HepG2 (cell line): ENCODE results near the gene IFNAR2. TPM values are rescaled to one million over a fixed set of nuclear protein-coding genes. Genes with fewer than 3 reads are reported as not detected.
A peak's percentile ranks its signal among the peaks of the same experiment; 100 is the strongest.

Experiments
- ATAC-seq: fragments of 200-7000 bp; cut with Tn5 transposase; 3 replicates; pipeline ENCODE4 v1.9.1; 2020; ENCODE audit warnings: mild to moderate bottlenecking, moderate library complexity
- BruUV-seq: library from RNA; stranded (reverse); fragments of 400-500 nt; replicated peaks from 2 replicates; lab custom pipeline; 2021; lab: Mats Ljungman, UMichigan
- CTCF ChIA-PET: fragments of 300-600 bp; formaldehyde crosslinking; extraction: SDS; loops from one replicate; lab custom pipeline; 2021; ENCODE audit warnings: low total read pairs, inconsistent platforms, low intra/inter-chr PET ratio; lab: Yijun Ruan, JAX
- POLR2A ChIA-PET: fragments of 350-600 bp; sonication (Branson Sonifier 250); formaldehyde crosslinking; loops from one replicate; lab custom pipeline; 2020; ENCODE audit warnings: antibody characterized with exemption, inconsistent platforms; lab: Yijun Ruan, JAX
- DNase-seq: peaks from one replicate; pipeline ENCODE4 v3.0.0-alpha.2; 2015; ENCODE audit warnings: low spot score
- FAIRE-seq: peaks from 3 replicates; lab custom pipeline; 2011; peaks lifted over from hg19 to GRCh38; lab: Jason Lieb, UNC
- H2AFZ ChIP-seq: one replicate; pipeline ENCODE4 v1.6.1; 2011; ENCODE audit warnings: low read length, inconsistent platforms
- H3K27ac ChIP-seq: fragments of 300-600 bp; 3 replicates; pipeline ENCODE4 v1.8.0; 2011; ENCODE audit warnings: mixed run types, mild to moderate bottlenecking, mixed read lengths, low read length, inconsistent platforms; ENCODE audit not compliant: insufficient read depth; ENCODE audit errors: extremely low read length
- H3K27me3 ChIP-seq, 2 experiments: fragments of 200-600 bp in 1 of 2; 2 replicates in 1 of 2; 3 replicates in 1 of 2; pipeline versions ENCODE4 v1.6.0 to v1.8.0; 2011; ENCODE audit warnings: low read length in 2 of 2, mild to moderate bottlenecking in 2 of 2, moderate library complexity in 2 of 2, inconsistent platforms in 1 of 2; ENCODE audit not compliant: insufficient read depth in 2 of 2, control insufficient read depth in 1 of 2
- H3K36me3 ChIP-seq, 2 experiments: fragments of 200-600 bp in 1 of 2; replicated peaks in 1 of 2; 2 replicates in 1 of 2; 3 replicates in 1 of 2; pipeline versions ENCODE4 v1.5.1 to v1.8.0; 2011; ENCODE audit warnings: low read length in 2 of 2, inconsistent platforms in 1 of 2; ENCODE audit not compliant: insufficient read depth in 2 of 2, control insufficient read depth in 1 of 2
- H3K4me1 ChIP-seq: 2 replicates; pipeline ENCODE4 v1.5.1; 2012; ENCODE audit warnings: low read length, inconsistent platforms; ENCODE audit not compliant: insufficient read depth
- H3K4me2 ChIP-seq: 2 replicates; pipeline ENCODE4 v1.6.0; 2011; ENCODE audit warnings: low read depth, low read length, inconsistent platforms
- H3K4me3 ChIP-seq, 3 experiments: fragments of 200-600 bp in 1 of 3; sonication (generic), shearing (Covaris generic) in 1 of 3; replicated peaks in 1 of 3; 2 replicates each; pipeline ENCODE4 v1.5.1; 2011 to 2016; ENCODE audit warnings: low read length in 3 of 3, inconsistent platforms in 2 of 3, low read depth in 2 of 3, mild to moderate bottlenecking in 2 of 3, control low read depth in 1 of 3, mixed read lengths in 1 of 3; ENCODE audit not compliant: insufficient read depth in 1 of 3
- H3K79me2 ChIP-seq: one replicate; pipeline ENCODE4 v1.6.1; 2011; ENCODE audit warnings: low read length, inconsistent platforms; ENCODE audit not compliant: insufficient read depth
- H3K9ac ChIP-seq: 2 replicates; pipeline ENCODE4 v1.6.0; 2011; ENCODE audit warnings: mild to moderate bottlenecking, low read depth, low read length, inconsistent platforms; ENCODE audit not compliant: insufficient read depth
- H3K9me3 ChIP-seq: 2 replicates; pipeline ENCODE4 v1.5.1; 2012; ENCODE audit warnings: mild to moderate bottlenecking, low read length
- H4K20me1 ChIP-seq: 2 replicates; pipeline ENCODE4 v1.6.0; 2011; ENCODE audit warnings: inconsistent platforms, mild to moderate bottlenecking, low read length, moderate library complexity; ENCODE audit not compliant: insufficient read depth
- DR1 ChIP-seq: sonication (generic); formaldehyde crosslinking; IDR thresholded peaks from 2 replicates; pipeline ENCODE4 v1.8.0; 2021; ENCODE audit warnings: mild to moderate bottlenecking, missing genetic modification reagents, inconsistent platforms
- HNRNPUL1 ChIP-seq: fragments of 200-400 bp; formaldehyde crosslinking; IDR thresholded peaks from 2 replicates; pipeline ENCODE4 v1.6.1; 2017; ENCODE audit warnings: low read depth, mild to moderate bottlenecking, low read length, moderate library complexity
- JUNB ChIP-seq: sonication (generic); formaldehyde crosslinking; IDR thresholded peaks from 2 replicates; pipeline ENCODE4 v1.8.0; 2022; ENCODE audit warnings: missing genetic modification reagents, mild to moderate bottlenecking, borderline replicate concordance
- MXD3 ChIP-seq: IDR thresholded peaks from 2 replicates; pipeline ENCODE4 v1.6.1; 2016; ENCODE audit warnings: mild to moderate bottlenecking, missing biosample characterization, missing genetic modification reagents
- NAIF1 ChIP-seq: sonication (generic); formaldehyde crosslinking; IDR thresholded peaks from 2 replicates; pipeline ENCODE4 v1.5.0; 2020; ENCODE audit warnings: mild to moderate bottlenecking, missing genetic modification reagents, borderline replicate concordance
- NCOA1 ChIP-seq: sonication (generic); formaldehyde crosslinking; IDR thresholded peaks from 2 replicates; pipeline ENCODE4 v1.9.0; 2021; ENCODE audit warnings: missing genetic modification reagents
- TAF15 ChIP-seq: fragments of 200-400 bp; formaldehyde crosslinking; IDR thresholded peaks from one replicate; pipeline ENCODE4 v1.6.1; 2018; ENCODE audit warnings: mild to moderate bottlenecking, low read depth, low read length; ENCODE audit not compliant: poor library complexity, severe bottlenecking
- ZFP90 ChIP-seq: sonication (generic); formaldehyde crosslinking; IDR thresholded peaks from 2 replicates; pipeline ENCODE4 v1.8.0; 2022; ENCODE audit warnings: missing genetic modification reagents, mild to moderate bottlenecking, inconsistent platforms, borderline replicate concordance
- ZNF136 ChIP-seq: sonication (generic); formaldehyde crosslinking; IDR thresholded peaks from 2 replicates; pipeline ENCODE4 v1.8.1; 2022; ENCODE audit warnings: low read depth, mild to moderate bottlenecking, moderate library complexity, missing genetic modification reagents
- ZNF224 ChIP-seq: sonication (generic); formaldehyde crosslinking; IDR thresholded peaks from 2 replicates; pipeline ENCODE4 v1.5.0; 2020; ENCODE audit warnings: mild to moderate bottlenecking, missing genetic modification reagents
- ZNF550 ChIP-seq: sonication (generic); formaldehyde crosslinking; IDR thresholded peaks from 2 replicates; pipeline ENCODE4 v1.4.0; 2020; ENCODE audit warnings: mild to moderate bottlenecking, missing genetic modification reagents, borderline replicate concordance
- ZNF577 ChIP-seq: sonication (generic); formaldehyde crosslinking; IDR thresholded peaks from 2 replicates; pipeline ENCODE4 v1.4.0; 2020; ENCODE audit warnings: mild to moderate bottlenecking, low read depth, missing genetic modification reagents, borderline replicate concordance
- ZNF720 ChIP-seq: sonication (generic); formaldehyde crosslinking; IDR thresholded peaks from 2 replicates; pipeline ENCODE4 v1.4.0; 2020; ENCODE audit warnings: missing genetic modification reagents
- ZNF790 ChIP-seq: sonication (generic); formaldehyde crosslinking; IDR thresholded peaks from 2 replicates; pipeline ENCODE4 v1.8.0; 2022; ENCODE audit warnings: missing genetic modification reagents, mild to moderate bottlenecking, borderline replicate concordance
- WGBS: methylation state at CpG from one replicate; pipeline ENCODE4 v1.1.6; 2017; ENCODE audit warnings: low lambda C conversion rate; 5-methylcytosine and 5-hydroxymethylcytosine counted together
- in situ Hi-C: cut with HindIII; loops from 2 replicates; pipeline ENCODE4 v1.10.0; 2017; ENCODE audit warnings: low pct_unique_long_range_greater_than_20kb; ENCODE audit not compliant: extremely low pct_ligation_motif_present
- intact Hi-C: fragments of 100-400 bp; cut with micrococcal nuclease; formaldehyde crosslinking; loops from one replicate; pipeline ENCODE4 v1.10.0; 2022; ENCODE audit not compliant: unreplicated experiment
- polyA plus RNA-seq, 8 experiments: library from polyadenylated mRNA; depleted of rRNA in 3 of 8; stranded (reverse) in 7 of 8; unstranded in 1 of 8; fragments of >200 nt; fragmentation: Illumina TruSeq in 4 of 8; extraction: Trizol in 4 of 8; gene quantifications; 2 replicates each; pipeline versions ENCODE4 v1.2.1 to v1.2.3, GENCODE V29; 2011 to 2016; ENCODE audit warnings: low read depth in 4 of 8, missing spikeins in 1 of 8, mixed read lengths in 1 of 8; ENCODE audit not compliant: insufficient read depth in 1 of 8
- total RNA-seq, 5 experiments: library from RNA; depleted of rRNA; stranded (reverse); fragments of >200 nt; fragmentation: Illumina TruSeq; extraction: Trizol; gene quantifications; 2 replicates each; pipeline ENCODE4 v1.2.3, GENCODE V29; 2016; ENCODE audit warnings: low read depth in 1 of 5
- TF ChIP-seq, protein P1 (sequence below): sonication (generic); formaldehyde crosslinking; conservative IDR thresholded peaks from 2 replicates; pipeline ENCODE4 v1.4.0; 2020; ENCODE audit warnings: mild to moderate bottlenecking, missing genetic modification reagents, moderate library complexity
- TF ChIP-seq, protein P2 (sequence below): sonication (generic); formaldehyde crosslinking; IDR thresholded peaks from 2 replicates; pipeline ENCODE4 v1.5.1; 2020; ENCODE audit warnings: missing genetic modification reagents, mild to moderate bottlenecking, borderline replicate concordance
- TF ChIP-seq, protein P3 (sequence below): sonication (generic); formaldehyde crosslinking; conservative IDR thresholded peaks from 2 replicates; pipeline ENCODE4 v1.4.0; 2020; ENCODE audit warnings: missing genetic modification reagents

The IFNAR2 gene
- total and polyA plus RNA-seq, 2 of the 13 experiments (the other 11 are each of a cell fraction or from before 2014, with no cell fraction given) = 5.1 to 24.1 TPM

DNA sequence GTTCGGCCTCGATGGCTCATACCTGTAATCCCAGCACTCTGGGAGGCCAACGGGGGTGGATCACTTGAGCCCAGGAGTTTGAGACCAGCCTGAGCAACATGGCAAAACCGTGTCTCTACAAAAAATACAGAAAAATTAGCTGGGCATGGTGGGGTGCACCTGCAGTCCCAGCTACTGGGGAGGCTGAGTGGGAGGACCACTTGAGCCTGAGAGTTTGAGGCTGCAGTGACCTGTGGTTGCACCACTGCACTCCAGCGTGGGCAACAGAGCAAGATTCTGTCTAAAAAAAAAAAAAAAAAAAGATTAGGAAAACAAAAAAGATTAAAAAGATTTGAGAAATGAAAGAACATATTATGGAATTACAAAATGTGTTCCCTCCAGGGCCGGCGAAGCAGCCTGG lies 18.4 kb upstream of the IFNAR2 start (continued):
- TF ChIP-seq, protein P1, sequence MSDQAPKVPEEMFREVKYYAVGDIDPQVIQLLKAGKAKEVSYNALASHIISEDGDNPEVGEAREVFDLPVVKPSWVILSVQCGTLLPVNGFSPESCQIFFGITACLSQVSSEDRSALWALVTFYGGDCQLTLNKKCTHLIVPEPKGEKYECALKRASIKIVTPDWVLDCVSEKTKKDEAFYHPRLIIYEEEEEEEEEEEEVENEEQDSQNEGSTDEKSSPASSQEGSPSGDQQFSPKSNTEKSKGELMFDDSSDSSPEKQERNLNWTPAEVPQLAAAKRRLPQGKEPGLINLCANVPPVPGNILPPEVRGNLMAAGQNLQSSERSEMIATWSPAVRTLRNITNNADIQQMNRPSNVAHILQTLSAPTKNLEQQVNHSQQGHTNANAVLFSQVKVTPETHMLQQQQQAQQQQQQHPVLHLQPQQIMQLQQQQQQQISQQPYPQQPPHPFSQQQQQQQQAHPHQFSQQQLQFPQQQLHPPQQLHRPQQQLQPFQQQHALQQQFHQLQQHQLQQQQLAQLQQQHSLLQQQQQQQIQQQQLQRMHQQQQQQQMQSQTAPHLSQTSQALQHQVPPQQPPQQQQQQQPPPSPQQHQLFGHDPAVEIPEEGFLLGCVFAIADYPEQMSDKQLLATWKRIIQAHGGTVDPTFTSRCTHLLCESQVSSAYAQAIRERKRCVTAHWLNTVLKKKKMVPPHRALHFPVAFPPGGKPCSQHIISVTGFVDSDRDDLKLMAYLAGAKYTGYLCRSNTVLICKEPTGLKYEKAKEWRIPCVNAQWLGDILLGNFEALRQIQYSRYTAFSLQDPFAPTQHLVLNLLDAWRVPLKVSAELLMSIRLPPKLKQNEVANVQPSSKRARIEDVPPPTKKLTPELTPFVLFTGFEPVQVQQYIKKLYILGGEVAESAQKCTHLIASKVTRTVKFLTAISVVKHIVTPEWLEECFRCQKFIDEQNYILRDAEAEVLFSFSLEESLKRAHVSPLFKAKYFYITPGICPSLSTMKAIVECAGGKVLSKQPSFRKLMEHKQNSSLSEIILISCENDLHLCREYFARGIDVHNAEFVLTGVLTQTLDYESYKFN (CRISPR knock-in tag) = no peak
- TF ChIP-seq TAF15 = no peak

DNA sequence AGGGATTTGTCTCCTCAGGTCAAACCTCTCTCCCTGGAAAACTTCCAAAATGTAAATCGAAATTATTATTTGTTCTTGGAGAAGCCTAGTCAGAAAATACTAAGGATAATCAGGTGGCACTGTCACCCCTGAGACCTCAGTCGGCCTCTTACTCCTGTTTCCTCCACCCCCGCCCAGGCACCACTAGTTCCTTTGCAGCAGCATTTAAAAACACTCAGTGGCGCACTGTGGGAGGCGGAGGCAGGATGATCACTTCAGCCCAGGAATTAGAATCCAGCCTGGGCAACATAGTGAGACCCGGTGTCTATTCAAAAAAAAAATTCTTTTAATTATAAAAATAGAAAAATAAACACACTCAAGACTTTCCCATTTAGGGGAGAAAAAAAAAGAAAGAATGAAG lies 18.0 kb upstream of the IFNAR2 start:
- in situ Hi-C loops = no loop called here
- POLR2A ChIA-PET = interaction anchor here (1.7 kb wide), 1 partner anchor 15 kb away, joined by 7 read pairs; no protein-coding TSS in a partner anchor
- TF ChIP-seq ZNF790 (CRISPR knock-in tag) = no peak
- no peak for TF ChIP-seq ZFP90 (CRISPR knock-in tag)
- TF ChIP-seq NCOA1 = no peak
- no peak for TF ChIP-seq HNRNPUL1
- no peak for TF ChIP-seq ZNF550 (CRISPR knock-in tag)
- TF ChIP-seq MXD3 (CRISPR knock-in tag) = no peak
- no peak for TF ChIP-seq NAIF1 (CRISPR knock-in tag)
- TF ChIP-seq, protein P2, sequence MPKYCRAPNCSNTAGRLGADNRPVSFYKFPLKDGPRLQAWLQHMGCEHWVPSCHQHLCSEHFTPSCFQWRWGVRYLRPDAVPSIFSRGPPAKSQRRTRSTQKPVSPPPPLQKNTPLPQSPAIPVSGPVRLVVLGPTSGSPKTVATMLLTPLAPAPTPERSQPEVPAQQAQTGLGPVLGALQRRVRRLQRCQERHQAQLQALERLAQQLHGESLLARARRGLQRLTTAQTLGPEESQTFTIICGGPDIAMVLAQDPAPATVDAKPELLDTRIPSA (CRISPR knock-in tag) = no peak
- TF ChIP-seq ZNF136 (CRISPR knock-in tag) = no peak
- no peak for TF ChIP-seq JUNB (CRISPR knock-in tag)
- no peak for TF ChIP-seq ZNF224 (CRISPR knock-in tag)
- TF ChIP-seq, protein P3, sequence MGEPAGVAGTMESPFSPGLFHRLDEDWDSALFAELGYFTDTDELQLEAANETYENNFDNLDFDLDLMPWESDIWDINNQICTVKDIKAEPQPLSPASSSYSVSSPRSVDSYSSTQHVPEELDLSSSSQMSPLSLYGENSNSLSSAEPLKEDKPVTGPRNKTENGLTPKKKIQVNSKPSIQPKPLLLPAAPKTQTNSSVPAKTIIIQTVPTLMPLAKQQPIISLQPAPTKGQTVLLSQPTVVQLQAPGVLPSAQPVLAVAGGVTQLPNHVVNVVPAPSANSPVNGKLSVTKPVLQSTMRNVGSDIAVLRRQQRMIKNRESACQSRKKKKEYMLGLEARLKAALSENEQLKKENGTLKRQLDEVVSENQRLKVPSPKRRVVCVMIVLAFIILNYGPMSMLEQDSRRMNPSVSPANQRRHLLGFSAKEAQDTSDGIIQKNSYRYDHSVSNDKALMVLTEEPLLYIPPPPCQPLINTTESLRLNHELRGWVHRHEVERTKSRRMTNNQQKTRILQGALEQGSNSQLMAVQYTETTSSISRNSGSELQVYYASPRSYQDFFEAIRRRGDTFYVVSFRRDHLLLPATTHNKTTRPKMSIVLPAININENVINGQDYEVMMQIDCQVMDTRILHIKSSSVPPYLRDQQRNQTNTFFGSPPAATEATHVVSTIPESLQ (CRISPR knock-in tag) = no peak
- no peak for TF ChIP-seq DR1 (CRISPR knock-in tag)
- TF ChIP-seq ZNF720 = no peak
- TF ChIP-seq ZNF577 (CRISPR knock-in tag) = no peak

More for the DNA sequence above, 18.0 kb upstream of the IFNAR2 start:
- no peak overlapping the region for H3K27ac ChIP-seq
- no TSS peak for BruUV-seq
- WGBS = 36% methylated on average over 6 of the region's 6 CpGs
- intact Hi-C loops = no loop called here
- CTCF ChIA-PET = no interaction called here
- H3K27me3 ChIP-seq = no peaks in the 10 kb centered on the region
- H3K4me1 ChIP-seq = peaks cover 62% of the 10 kb centered on the region
- no peaks in the 10 kb centered on the region for H3K36me3 ChIP-seq
- H3K4me2 ChIP-seq = peak overlapping the region; percentile 92
- ATAC-seq (no peak), DNase-seq (no peak), FAIRE-seq (no peak)
- peaks cover 8% of the 10 kb centered on the region; the same call in 1 of the 2 replicates for H3K9me3 ChIP-seq
- no peaks in the 10 kb centered on the region for H3K79me2 ChIP-seq
- no peaks in the 10 kb centered on the region for H4K20me1 ChIP-seq
- H3K4me3 ChIP-seq = peak overlapping the region in 2 of 3 experiments; percentile 41 to 49; a peak in 4 of 6 replicates
- no peak overlapping the region for H2AFZ ChIP-seq
- H3K9ac ChIP-seq = no peak overlapping the region
